Esophagus squamous epithelium (tissue), 4 donors: ENCODE measurements around the gene CDH24.

Experiments used
- POLR2A ChIP-seq, 4 donors: fragments of 450-650 bp; IDR thresholded peaks; one replicate each; pipeline ENCODE4 v1.6.1; 2017; ENCODE audit warnings: antibody characterized with exemption in 4 of 4, mild to moderate bottlenecking in 4 of 4, moderate library complexity in 3 of 4
- TF ChIP-seq, protein P1 (sequence below), 6 experiments: fragments of 450-650 bp in 4 of 6; fragments of 200-600 bp in 2 of 6; sonication (generic) in 2 of 6; IDR thresholded peaks; one replicate each; pipeline ENCODE4 v1.5.1; 2016 to 2019; ENCODE audit warnings: antibody characterized with exemption in 6 of 6, mild to moderate bottlenecking in 4 of 6, moderate library complexity in 4 of 6

DNA sequence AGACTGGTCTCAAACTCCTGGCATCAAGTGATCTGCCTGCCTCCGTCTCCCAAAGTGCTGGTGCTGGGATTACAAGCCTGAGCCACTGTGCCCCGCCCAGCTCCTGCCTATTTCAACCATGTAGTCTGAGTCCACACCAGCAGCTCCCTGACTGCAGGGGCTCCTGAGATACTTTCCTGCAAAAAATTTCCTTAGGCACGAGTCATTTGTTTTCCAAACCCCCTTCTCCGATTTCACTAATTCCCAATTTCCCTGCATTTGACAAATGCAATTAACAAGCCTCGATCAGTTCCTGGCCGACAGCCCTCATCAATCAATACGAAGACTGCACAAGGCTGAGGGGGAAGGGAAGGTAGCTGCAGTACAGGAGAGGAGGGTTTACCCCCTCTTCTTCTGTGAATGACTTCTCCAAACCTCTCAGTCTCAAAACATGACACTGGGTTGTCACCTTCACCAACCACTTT is 32.7 kb downstream of the CDH24 start:
- no peak for TF ChIP-seq POLR2A (IDR thresholded peaks at IDR 0.05)
- TF ChIP-seq, protein P1, sequence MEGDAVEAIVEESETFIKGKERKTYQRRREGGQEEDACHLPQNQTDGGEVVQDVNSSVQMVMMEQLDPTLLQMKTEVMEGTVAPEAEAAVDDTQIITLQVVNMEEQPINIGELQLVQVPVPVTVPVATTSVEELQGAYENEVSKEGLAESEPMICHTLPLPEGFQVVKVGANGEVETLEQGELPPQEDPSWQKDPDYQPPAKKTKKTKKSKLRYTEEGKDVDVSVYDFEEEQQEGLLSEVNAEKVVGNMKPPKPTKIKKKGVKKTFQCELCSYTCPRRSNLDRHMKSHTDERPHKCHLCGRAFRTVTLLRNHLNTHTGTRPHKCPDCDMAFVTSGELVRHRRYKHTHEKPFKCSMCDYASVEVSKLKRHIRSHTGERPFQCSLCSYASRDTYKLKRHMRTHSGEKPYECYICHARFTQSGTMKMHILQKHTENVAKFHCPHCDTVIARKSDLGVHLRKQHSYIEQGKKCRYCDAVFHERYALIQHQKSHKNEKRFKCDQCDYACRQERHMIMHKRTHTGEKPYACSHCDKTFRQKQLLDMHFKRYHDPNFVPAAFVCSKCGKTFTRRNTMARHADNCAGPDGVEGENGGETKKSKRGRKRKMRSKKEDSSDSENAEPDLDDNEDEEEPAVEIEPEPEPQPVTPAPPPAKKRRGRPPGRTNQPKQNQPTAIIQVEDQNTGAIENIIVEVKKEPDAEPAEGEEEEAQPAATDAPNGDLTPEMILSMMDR (IDR thresholded peaks at IDR 0.05), result no peak
